Fibroblast of mammary gland (primary cell): Measurements from ENCODE around the gene BACE2.

Experiments used
- DNase-seq: peaks from one replicate; pipeline ENCODE4 v3.0.0-alpha.2; 2010; ENCODE audit warnings: low read depth
- H3K4me3 ChIP-seq: 2 replicates; pipeline ENCODE4 v1.5.1; 2011; ENCODE audit warnings: low read depth, mild to moderate bottlenecking, low read length, moderate library complexity; ENCODE audit not compliant: control insufficient read depth
- CTCF ChIP-seq: conservative IDR thresholded peaks from 2 replicates; pipeline ENCODE4 v1.5.1; 2011; ENCODE audit warnings: low read depth, low read length, inconsistent platforms; ENCODE audit not compliant: control insufficient read depth, insufficient read depth

The BACE2 gene

GRCh38 chr21:41167348-41168342 is at the start of gene BACE2:
Gene BACE2 (plus strand): TSS chr21:41168160. CDS start chr21:41168264, 104 bp downstream.
- H3K4me3 ChIP-seq = peak within 1 kb of the TSS; percentile 62
- peak; percentile 67 for DNase-seq
- TF ChIP-seq CTCF = no peak

GRCh38 chr21:41119901-41120300 is 48.1 kb upstream of the BACE2 start:
- no peak overlapping the region for H3K4me3 ChIP-seq
- TF ChIP-seq CTCF = no peak
- no peak for DNase-seq

DNA sequence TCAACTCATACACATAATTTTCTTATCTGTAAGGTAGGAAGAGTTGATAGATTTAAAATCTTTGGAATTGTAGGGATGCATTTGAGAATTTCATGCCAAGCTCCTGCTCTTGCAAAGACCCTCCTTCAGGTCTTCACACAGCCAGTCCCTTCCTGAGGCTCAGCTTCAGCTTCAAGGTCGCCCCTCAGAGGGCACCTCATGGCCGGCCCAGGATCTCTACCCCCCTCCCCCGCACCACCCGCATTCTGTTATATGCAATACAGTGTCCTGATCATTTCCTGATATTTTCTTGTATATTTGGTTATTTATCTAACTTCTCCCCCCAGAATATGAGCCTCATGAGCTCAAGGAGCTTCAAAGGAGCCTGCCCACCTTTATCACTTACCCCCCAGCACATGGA is 47.0 kb upstream of the BACE2 start:
- H3K4me3 ChIP-seq = no peak overlapping the region
- TF ChIP-seq CTCF = no peak
- no peak for DNase-seq

DNA sequence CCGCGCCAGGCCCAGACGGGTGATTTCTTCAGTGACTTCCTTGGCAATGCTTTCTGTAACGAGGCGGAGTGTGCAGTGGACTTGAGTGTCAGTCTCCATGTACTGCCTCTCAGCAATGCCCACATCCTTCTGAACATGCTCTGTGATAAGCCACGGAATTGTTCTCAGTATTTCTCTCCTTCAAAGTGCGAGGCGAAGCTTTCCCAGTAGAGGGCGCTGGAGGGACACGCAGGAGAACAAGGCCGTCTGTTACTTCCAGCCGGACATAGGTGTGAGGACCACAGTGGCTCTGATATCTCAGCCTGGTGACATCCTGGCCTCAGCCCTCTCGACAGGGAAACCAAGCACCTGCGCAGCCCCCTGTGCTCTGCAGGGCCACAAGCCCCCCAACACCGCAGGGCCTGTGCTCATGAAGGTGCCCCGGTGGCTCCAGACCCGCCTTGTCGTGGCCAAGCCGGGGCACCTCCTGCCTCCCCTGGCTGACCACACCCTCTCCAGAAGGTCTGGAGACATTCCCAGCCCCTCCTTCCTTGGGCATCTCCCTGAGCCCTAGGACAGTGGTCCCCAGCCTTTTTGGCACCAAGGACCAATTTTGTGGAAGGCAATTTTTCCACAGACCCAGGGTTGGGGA is 46.1 kb upstream of the BACE2 start:
- TF ChIP-seq CTCF = peak; percentile 97
- DNase-seq = peak; percentile 73
- no peak overlapping the region for H3K4me3 ChIP-seq

- H3K4me3 ChIP-seq = no peak overlapping the region
- DNase-seq = no peak
- TF ChIP-seq CTCF = no peak
These were observed 43.2 kb upstream of the BACE2 start for GRCh38 chr21:41124641-41125201.

DNA sequence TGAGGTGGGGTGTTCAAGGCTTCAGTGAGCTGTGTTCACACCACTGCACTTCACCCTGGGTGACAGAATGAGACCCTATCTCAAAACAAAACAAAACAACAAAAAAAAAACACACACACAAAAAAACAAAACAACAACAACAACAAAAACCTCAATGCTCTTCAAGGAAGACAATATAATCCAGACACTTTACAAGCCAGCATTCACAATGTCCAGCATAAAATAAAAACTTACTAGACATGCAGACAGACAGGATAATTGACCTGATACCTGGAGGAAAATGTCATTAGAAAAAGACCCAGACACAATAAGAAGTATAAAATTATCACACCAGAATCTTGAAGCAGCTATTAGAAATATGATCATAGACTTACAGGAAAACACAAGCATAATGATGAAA is 39.0 kb upstream of the BACE2 start:
- H3K4me3 ChIP-seq = no peak overlapping the region
- no peak for TF ChIP-seq CTCF
- no peak for DNase-seq
